HCT116 (cell line): ENCODE data around the gene RIT2. TPM values are rescaled to one million over a fixed set of nuclear protein-coding genes. Genes with fewer than 3 reads are reported as not detected.

ENCODE experiments used
- ATAC-seq: fragments of 200-7000 bp; cut with Tn5 transposase; 2 replicates; pipeline ENCODE4 v1.9.1; 2020; ENCODE audit warnings: mild to moderate bottlenecking, moderate library complexity
- BruUV-seq: library from RNA; stranded (reverse); fragments of 400-500 nt; replicated peaks from 2 replicates; lab custom pipeline; 2021; lab: Mats Ljungman, UMichigan
- CTCF ChIA-PET: fragments of 300-600 bp; sonication (Branson Sonifier 250); formaldehyde crosslinking; loops from one replicate; lab custom pipeline; 2021; ENCODE audit warnings: antibody characterized with exemption; lab: Charles Lee
- POLR2A ChIA-PET: fragments of 300-600, 350-600 bp; sonication (Branson Sonifier 250); formaldehyde crosslinking; loops from one replicate; lab custom pipeline; 2021; ENCODE audit warnings: antibody characterized with exemption; lab: Charles Lee
- RAD21 ChIA-PET, 2 experiments: fragments of 300-600 bp; sonication (Branson Sonifier 250); formaldehyde crosslinking; loops; one replicate each; lab custom pipeline; 2023; ENCODE audit warnings: low total read pairs in 2 of 2; ENCODE audit not compliant: uncharacterized antibody in 2 of 2, unreplicated experiment in 2 of 2, low non-redundant PET in 1 of 2; lab: Charles Lee
- DNase-seq: peaks from one replicate; pipeline ENCODE4 v3.0.0-alpha.2; 2010; ENCODE audit warnings: low read depth, low spot score
- H2AFZ ChIP-seq: fragments of 200-600 bp; shearing (Covaris generic), sonication (generic); 2 replicates; pipeline ENCODE4 v1.6.1; 2017; ENCODE audit warnings: low read depth, mixed run types, mixed read lengths, antibody characterized with exemption, low read length; ENCODE audit not compliant: poor library complexity, severe bottlenecking
- H3K27ac ChIP-seq: 2 replicates; pipeline ENCODE4 v1.5.1; 2012; ENCODE audit warnings: low read depth, low read length
- H3K27me3 ChIP-seq: fragments of 200-600 bp; sonication (generic); 2 replicates; pipeline ENCODE4 v1.6.1; 2016; ENCODE audit warnings: mixed run types, low read length, mixed read lengths; ENCODE audit not compliant: insufficient read depth
- H3K36me3 ChIP-seq, 2 experiments: fragments of 200-500 bp in 1 of 2; fragments of 200-600 bp in 1 of 2; sonication (Bioruptor generic) in 1 of 2; sonication (generic) in 1 of 2; 2 replicates each; pipeline versions ENCODE4 v1.5.1 to v1.6.1; 2014 to 2016; ENCODE audit warnings: low read length in 2 of 2, inconsistent platforms in 1 of 2, mixed read lengths in 1 of 2, mixed run types in 1 of 2; ENCODE audit not compliant: insufficient read depth in 2 of 2, control insufficient read depth in 1 of 2
- H3K4me1 ChIP-seq, 2 experiments: fragments of 200-600 bp in 1 of 2; sonication (generic) in 1 of 2; 2 replicates each; pipeline versions ENCODE4 v1.5.1 to v1.6.1; 2012 to 2017; ENCODE audit warnings: low read length in 2 of 2, inconsistent platforms in 1 of 2, mild to moderate bottlenecking in 1 of 2, mixed read lengths in 1 of 2, mixed run types in 1 of 2, moderate library complexity in 1 of 2; ENCODE audit not compliant: insufficient read depth in 2 of 2, control insufficient read depth in 1 of 2
- H3K4me2 ChIP-seq: fragments of 200-600 bp; sonication (generic); 2 replicates; pipeline ENCODE4 v1.6.1; 2017; ENCODE audit warnings: mixed run types, low read length, mixed read lengths
- H3K4me3 ChIP-seq, 2 experiments: fragments of 200-600 bp in 1 of 2; sonication (generic) in 1 of 2; replicated peaks in 1 of 2; 2 replicates each; pipeline ENCODE4 v1.5.1; 2011 to 2016; ENCODE audit warnings: low read length in 2 of 2, control low read depth in 1 of 2, low read depth in 1 of 2, mild to moderate bottlenecking in 1 of 2, mixed read lengths in 1 of 2, mixed run types in 1 of 2
- H3K79me2 ChIP-seq: fragments of 200-600 bp; sonication (generic); 2 replicates; pipeline ENCODE4 v1.6.1; 2017; ENCODE audit warnings: mild to moderate bottlenecking, mixed run types, low read length, moderate library complexity, mixed read lengths; ENCODE audit not compliant: insufficient read depth
- H3K9ac ChIP-seq: fragments of 200-600 bp; sonication (generic); 2 replicates; pipeline ENCODE4 v1.6.1; 2016; ENCODE audit warnings: low read length, mixed read lengths
- H3K9me2 ChIP-seq: fragments of 200-600 bp; sonication (generic), shearing (Covaris generic); 2 replicates; pipeline ENCODE4 v1.6.1; 2017; ENCODE audit warnings: mixed run types, mild to moderate bottlenecking, moderate library complexity; ENCODE audit not compliant: insufficient read depth
- H3K9me3 ChIP-seq, 2 experiments: fragments of 200-500 bp in 1 of 2; fragments of 200-600 bp in 1 of 2; sonication (Bioruptor generic) in 1 of 2; sonication (generic) in 1 of 2; 2 replicates each; pipeline ENCODE4 v1.6.1; 2014 to 2017; ENCODE audit warnings: low read length in 2 of 2, mixed read lengths in 2 of 2, inconsistent platforms in 1 of 2, low read depth in 1 of 2, mild to moderate bottlenecking in 1 of 2, mixed run types in 1 of 2, moderate library complexity in 1 of 2; ENCODE audit not compliant: control insufficient read depth in 1 of 2, insufficient read depth in 1 of 2
- H4K20me1 ChIP-seq: fragments of 200-600 bp; sonication (generic), shearing (Covaris generic); 2 replicates; pipeline ENCODE4 v1.6.1; 2017; ENCODE audit warnings: mixed run types, mild to moderate bottlenecking, moderate library complexity; ENCODE audit not compliant: insufficient read depth
- CBX3 ChIP-seq: IDR thresholded peaks from 2 replicates; pipeline ENCODE4 v1.6.1; 2012; ENCODE audit warnings: low read depth
- ELF1 ChIP-seq: IDR thresholded peaks from 2 replicates; pipeline ENCODE4 v1.6.1; 2012; ENCODE audit warnings: low read depth, borderline replicate concordance
- JUND ChIP-seq: IDR thresholded peaks from 2 replicates; pipeline ENCODE4 v1.6.1; 2012
- RAD21 ChIP-seq: IDR thresholded peaks from 2 replicates; pipeline ENCODE4 v1.6.1; 2012; ENCODE audit warnings: low read depth, mild to moderate bottlenecking
- SIN3A ChIP-seq: IDR thresholded peaks from 2 replicates; pipeline ENCODE4 v1.6.1; 2012; ENCODE audit warnings: low read depth
- SRF ChIP-seq: IDR thresholded peaks from 2 replicates; pipeline ENCODE4 v1.6.1; 2012; ENCODE audit warnings: low read depth
- TCF7L2 ChIP-seq: IDR thresholded peaks from 2 replicates; pipeline ENCODE4 v1.7.0; 2011; ENCODE audit warnings: borderline replicate concordance, inconsistent platforms; ENCODE audit not compliant: insufficient read depth, insufficient read length; ENCODE audit errors: extremely low read depth
- YY1 ChIP-seq: IDR thresholded peaks from 2 replicates; pipeline ENCODE4 v1.6.1; 2011; ENCODE audit warnings: low read length, low read depth, moderate library complexity, mild to moderate bottlenecking; ENCODE audit not compliant: insufficient replicate concordance; ENCODE audit errors: extremely low read depth
- intact Hi-C: fragments of 100-400 bp; cut with micrococcal nuclease; formaldehyde crosslinking; loops from 2 replicates; pipeline ENCODE4 v1.10.0; 2022
- total RNA-seq: library from RNA; stranded (reverse); gene quantifications from one replicate; pipeline ENCODE4 v1.2.1, GENCODE V29; 2021; ENCODE audit not compliant: unreplicated experiment
- TF ChIP-seq, protein P1 (sequence below), 3 experiments: fragments of 200-600 bp in 1 of 3; sonication (generic) in 1 of 3; IDR thresholded peaks in 2 of 3; conservative IDR thresholded peaks in 1 of 3; 2 replicates each; pipeline ENCODE4 v1.5.1; 2012 to 2017; ENCODE audit warnings: low read depth in 2 of 3, low read length in 2 of 3, antibody characterized with exemption in 1 of 3, borderline replicate concordance in 1 of 3, control low read depth in 1 of 3, mild to moderate bottlenecking in 1 of 3, mixed read lengths in 1 of 3, mixed run types in 1 of 3, moderate library complexity in 1 of 3; ENCODE audit not compliant: insufficient read depth in 1 of 3
- TF ChIP-seq, protein P2 (sequence below): IDR thresholded peaks from 2 replicates; pipeline ENCODE4 v1.6.1; 2012
- TF ChIP-seq, protein P3 (sequence below): IDR thresholded peaks from 2 replicates; pipeline ENCODE4 v1.6.1; 2011; ENCODE audit warnings: mild to moderate bottlenecking, low read length, moderate library complexity; ENCODE audit not compliant: insufficient replicate concordance; ENCODE audit errors: extremely low read depth
- TF ChIP-seq, protein P4 (sequence below): IDR thresholded peaks from 2 replicates; pipeline ENCODE4 v1.6.1; 2012; ENCODE audit warnings: low read depth

Gene RIT2
- total RNA-seq, 1 experiment from 2014 or later: not detected

DNA sequence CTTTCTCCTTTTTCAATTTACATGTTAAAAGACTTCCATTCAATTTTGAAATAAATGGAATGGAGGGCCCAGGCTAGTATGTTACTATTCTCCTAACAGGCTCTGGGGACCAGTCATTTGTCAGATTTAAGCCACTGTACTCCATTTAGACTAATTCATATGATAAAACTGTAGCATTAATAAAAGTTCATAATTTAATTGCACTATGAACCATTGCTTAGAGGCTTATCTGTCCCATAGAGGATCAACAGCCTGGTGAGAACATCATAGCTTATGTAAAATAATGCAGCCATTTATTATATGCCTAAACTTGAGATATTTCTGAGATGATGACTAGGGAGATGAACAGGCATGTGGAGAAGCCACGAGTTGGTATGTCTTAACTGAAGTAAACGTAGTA lies 156.0 kb downstream of the RIT2 start:
- ChIA-PET CTCF (no interaction called here), RAD21 (no interaction called here), POLR2A (no interaction called here)
- Histone ChIP-seq H3K4me3 (no peak overlapping the region), H3K27me3 (no peaks in the 10 kb centered on the region), H3K9me2 (no peaks in the 10 kb centered on the region), H3K4me2 (no peak overlapping the region), H3K9me3 (peaks cover 24 to 30% of the 10 kb centered on the region in 2 experiments; a peak in 3 of 4 replicates), H3K27ac (no peak overlapping the region), H3K9ac (no peak overlapping the region), H3K79me2 (no peaks in the 10 kb centered on the region), H4K20me1 (no peaks in the 10 kb centered on the region), H3K36me3 (no peaks in the 10 kb centered on the region), H2AFZ (no peak overlapping the region), H3K4me1 (no peaks in the 10 kb centered on the region)
- intact Hi-C loops: no loop called here
- DNase-seq (no peak), ATAC-seq (no peak)
- BruUV-seq: no TSS peak
- TF ChIP-seq, protein P1, sequence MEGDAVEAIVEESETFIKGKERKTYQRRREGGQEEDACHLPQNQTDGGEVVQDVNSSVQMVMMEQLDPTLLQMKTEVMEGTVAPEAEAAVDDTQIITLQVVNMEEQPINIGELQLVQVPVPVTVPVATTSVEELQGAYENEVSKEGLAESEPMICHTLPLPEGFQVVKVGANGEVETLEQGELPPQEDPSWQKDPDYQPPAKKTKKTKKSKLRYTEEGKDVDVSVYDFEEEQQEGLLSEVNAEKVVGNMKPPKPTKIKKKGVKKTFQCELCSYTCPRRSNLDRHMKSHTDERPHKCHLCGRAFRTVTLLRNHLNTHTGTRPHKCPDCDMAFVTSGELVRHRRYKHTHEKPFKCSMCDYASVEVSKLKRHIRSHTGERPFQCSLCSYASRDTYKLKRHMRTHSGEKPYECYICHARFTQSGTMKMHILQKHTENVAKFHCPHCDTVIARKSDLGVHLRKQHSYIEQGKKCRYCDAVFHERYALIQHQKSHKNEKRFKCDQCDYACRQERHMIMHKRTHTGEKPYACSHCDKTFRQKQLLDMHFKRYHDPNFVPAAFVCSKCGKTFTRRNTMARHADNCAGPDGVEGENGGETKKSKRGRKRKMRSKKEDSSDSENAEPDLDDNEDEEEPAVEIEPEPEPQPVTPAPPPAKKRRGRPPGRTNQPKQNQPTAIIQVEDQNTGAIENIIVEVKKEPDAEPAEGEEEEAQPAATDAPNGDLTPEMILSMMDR (IDR thresholded peaks at IDR 0.05 in 2 of 3, conservative IDR thresholded peaks at IDR 0.05 in 1 of 3; ENCODE audit: borderline replicate concordance in 1 of 3, insufficient read depth in 1 of 3, low read depth in 2 of 3, low read length in 2 of 3): no peak
- no peak for TF ChIP-seq SIN3A
- TF ChIP-seq SRF: no peak

DNA sequence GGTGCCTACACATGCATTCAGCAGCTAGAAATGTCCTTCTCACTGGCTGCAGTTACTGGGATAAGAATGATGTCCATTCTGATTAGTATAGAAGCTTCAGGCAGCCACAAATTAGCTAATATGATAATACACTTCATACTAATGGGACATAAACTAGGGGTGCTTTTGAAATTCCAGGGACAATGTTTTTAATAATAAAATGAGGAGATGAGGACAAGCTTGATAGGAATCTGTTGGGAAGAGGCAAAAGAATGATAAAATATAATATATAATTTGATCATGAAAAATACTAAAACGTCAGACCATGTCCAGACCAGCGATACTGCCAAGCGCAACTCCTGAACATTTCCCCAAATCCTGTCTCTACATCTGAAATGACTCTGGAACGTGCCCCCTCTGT lies 157.1 kb downstream of the RIT2 start:
- Histone ChIP-seq H3K27ac (no peak overlapping the region), H3K27me3 (no peaks in the 10 kb centered on the region), H3K9me3 (peaks cover 24 to 31% of the 10 kb centered on the region in 2 experiments; a peak in 3 of 4 replicates), H3K4me2 (no peak overlapping the region), H2AFZ (no peak overlapping the region), H3K36me3 (no peaks in the 10 kb centered on the region), H3K9ac (no peak overlapping the region), H3K9me2 (no peaks in the 10 kb centered on the region), H3K79me2 (no peaks in the 10 kb centered on the region), H3K4me1 (no peaks in the 10 kb centered on the region), H4K20me1 (no peaks in the 10 kb centered on the region), H3K4me3 (no peak overlapping the region)
- ChIA-PET POLR2A (no interaction called here), CTCF (no interaction called here), RAD21 (no interaction called here)
- TF ChIP-seq TCF7L2: no peak
- TF ChIP-seq ELF1: no peak
- no peak for TF ChIP-seq YY1
- TF ChIP-seq CBX3: no peak
- TF ChIP-seq, protein P2, sequence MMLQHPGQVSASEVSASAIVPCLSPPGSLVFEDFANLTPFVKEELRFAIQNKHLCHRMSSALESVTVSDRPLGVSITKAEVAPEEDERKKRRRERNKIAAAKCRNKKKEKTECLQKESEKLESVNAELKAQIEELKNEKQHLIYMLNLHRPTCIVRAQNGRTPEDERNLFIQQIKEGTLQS: no peak
- TF ChIP-seq, protein P3, sequence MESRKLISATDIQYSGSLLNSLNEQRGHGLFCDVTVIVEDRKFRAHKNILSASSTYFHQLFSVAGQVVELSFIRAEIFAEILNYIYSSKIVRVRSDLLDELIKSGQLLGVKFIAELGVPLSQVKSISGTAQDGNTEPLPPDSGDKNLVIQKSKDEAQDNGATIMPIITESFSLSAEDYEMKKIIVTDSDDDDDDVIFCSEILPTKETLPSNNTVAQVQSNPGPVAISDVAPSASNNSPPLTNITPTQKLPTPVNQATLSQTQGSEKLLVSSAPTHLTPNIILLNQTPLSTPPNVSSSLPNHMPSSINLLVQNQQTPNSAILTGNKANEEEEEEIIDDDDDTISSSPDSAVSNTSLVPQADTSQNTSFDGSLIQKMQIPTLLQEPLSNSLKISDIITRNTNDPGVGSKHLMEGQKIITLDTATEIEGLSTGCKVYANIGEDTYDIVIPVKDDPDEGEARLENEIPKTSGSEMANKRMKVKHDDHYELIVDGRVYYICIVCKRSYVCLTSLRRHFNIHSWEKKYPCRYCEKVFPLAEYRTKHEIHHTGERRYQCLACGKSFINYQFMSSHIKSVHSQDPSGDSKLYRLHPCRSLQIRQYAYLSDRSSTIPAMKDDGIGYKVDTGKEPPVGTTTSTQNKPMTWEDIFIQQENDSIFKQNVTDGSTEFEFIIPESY: no peak
- TF ChIP-seq RAD21: no peak
- TF ChIP-seq, protein P4, sequence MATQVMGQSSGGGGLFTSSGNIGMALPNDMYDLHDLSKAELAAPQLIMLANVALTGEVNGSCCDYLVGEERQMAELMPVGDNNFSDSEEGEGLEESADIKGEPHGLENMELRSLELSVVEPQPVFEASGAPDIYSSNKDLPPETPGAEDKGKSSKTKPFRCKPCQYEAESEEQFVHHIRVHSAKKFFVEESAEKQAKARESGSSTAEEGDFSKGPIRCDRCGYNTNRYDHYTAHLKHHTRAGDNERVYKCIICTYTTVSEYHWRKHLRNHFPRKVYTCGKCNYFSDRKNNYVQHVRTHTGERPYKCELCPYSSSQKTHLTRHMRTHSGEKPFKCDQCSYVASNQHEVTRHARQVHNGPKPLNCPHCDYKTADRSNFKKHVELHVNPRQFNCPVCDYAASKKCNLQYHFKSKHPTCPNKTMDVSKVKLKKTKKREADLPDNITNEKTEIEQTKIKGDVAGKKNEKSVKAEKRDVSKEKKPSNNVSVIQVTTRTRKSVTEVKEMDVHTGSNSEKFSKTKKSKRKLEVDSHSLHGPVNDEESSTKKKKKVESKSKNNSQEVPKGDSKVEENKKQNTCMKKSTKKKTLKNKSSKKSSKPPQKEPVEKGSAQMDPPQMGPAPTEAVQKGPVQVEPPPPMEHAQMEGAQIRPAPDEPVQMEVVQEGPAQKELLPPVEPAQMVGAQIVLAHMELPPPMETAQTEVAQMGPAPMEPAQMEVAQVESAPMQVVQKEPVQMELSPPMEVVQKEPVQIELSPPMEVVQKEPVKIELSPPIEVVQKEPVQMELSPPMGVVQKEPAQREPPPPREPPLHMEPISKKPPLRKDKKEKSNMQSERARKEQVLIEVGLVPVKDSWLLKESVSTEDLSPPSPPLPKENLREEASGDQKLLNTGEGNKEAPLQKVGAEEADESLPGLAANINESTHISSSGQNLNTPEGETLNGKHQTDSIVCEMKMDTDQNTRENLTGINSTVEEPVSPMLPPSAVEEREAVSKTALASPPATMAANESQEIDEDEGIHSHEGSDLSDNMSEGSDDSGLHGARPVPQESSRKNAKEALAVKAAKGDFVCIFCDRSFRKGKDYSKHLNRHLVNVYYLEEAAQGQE: no peak
- TF ChIP-seq JUND: no peak
- TF ChIP-seq SIN3A: no peak
- DNase-seq: no peak
- intact Hi-C loops: no loop called here
- no TSS peak for BruUV-seq
- no peak for ATAC-seq
